Measurements from ENCODE around the gene CCDC38.

- TF ChIP-seq EP300 (IDR thresholded peaks at IDR 0.05) (no peak), CTCF (IDR thresholded peaks at IDR 0.05) (no peak), POLR2A (IDR thresholded peaks at IDR 0.05) (no peak)
Observed at GRCh38 chr12:95859947-95860850, 82.2 kb downstream of the CCDC38 start.

Data from ovary (tissue), 3 donors.